Stromal cell of bone marrow (primary cell): ENCODE measurements around the gene INSM1.

Experiments used
- DNase-seq: peaks from one replicate; pipeline ENCODE4 v3.0.0-alpha.2; 2012; ENCODE audit warnings: low read depth

Gene INSM1

DNA sequence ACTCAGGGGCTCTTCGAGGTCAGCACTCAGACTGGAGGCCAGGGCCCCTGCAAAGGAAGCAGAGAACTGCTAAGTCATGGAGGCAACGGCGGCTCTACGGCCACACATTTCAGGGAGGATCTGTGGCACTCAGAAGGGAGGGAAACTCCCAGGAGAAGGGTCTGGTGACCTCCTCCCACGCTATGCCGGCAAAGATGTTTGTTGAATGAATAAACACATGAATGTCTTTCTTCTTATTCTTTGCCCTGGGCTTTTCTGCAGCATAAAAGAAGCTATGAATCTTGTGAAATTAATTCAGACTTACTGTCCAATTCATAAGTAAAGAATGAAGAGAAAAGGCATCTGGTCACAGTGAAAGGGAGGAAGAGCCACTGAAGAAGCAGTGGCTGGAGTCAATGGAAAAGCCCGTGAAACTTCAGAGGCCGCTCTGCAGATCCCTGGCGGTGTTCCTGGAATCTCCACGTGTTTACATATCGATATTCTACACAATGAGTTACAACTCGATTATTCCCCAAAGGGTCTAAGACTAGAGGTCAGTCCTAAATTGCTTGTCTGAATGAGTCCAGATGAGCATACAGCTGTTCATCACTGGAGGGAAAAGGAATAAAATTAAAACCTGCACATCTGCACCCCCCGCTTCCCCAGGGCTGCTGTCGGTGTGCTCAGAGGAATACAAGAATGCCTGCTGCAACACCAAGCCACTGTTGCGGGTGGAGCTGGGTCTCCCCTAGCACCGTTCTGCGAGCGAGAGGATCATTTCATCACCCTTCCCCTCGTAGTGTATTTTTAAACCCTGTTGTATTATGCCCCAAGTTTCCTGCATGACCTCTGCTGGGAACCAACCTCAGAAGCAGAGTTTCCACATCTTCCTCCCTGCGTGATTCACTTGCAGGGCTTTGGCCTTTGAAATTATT, 25.6 kb downstream of the INSM1 start:
- peak; percentile 34 for DNase-seq

DNA sequence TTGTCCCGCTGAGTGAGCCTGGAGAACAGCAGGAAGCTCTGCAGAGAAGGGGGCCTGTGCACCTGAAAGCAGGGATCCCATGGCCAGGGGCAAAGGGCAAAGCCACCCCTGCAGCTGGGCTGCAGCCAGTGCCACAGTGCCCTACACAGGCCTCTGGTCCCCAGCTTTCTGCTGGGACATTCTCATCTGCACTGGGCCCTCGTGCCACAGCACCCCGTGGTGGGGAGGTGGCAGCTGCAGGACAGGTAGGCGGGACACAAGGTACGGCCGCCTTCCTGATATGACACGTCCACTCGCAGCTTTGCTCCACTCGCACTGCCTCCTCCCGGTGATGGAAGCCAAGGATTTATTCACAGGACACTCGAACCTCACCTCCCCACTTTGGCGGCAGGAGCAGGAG, 27.2 kb downstream of the INSM1 start:
- DNase-seq, result no peak

DNA sequence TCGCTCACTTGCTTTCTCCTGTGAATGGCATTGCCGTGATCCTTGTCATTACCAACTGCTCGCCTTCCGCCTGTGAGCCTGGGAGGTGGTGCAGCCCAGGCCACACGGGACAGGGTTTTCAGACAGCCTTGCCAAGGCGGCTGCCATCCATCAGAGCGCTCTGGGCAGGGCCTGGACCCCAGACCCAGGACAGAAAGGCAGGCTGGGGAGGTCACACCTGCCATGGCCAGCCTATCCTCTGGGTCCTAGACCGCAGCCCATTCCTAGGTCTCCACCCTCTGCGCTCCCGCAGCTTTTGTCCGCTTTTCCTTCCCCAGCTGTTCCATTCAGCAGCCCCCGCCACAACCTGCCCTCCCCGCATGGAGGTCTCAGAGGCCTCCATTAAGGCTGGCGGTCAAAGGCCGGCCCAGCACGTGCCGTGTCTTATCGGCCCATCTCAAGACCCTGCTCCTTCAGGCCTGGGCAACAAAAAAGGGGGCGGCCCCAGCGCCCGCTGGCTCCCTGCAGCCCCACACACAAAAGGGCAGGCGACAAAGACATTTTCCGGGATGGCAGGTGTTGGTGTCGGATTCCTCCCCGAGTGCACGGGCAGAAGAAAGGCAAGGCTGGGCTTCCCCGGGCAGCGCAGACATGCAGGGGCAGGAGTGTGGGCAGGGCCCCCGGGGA, 28.1 kb downstream of the INSM1 start:
- no peak for DNase-seq

DNA sequence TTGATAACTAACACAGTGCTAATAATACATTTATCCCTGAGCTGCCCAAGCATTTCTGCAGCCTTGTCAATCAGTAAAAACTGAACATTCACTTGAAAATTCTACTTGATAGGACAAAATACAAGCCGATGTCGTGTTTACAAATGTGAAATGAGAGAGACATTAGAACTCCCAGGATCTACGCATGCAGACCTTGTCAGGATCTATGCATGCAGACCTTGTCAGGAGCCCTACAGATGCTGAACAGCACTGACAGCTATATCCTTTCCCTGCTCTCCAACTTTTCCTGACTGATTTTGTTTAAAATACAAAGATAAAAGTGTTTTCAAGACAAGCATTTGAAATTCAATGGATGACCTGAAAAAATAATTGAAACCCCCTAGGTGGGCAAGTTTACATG, 28.9 kb downstream of the INSM1 start:
- DNase-seq, result no peak

DNA sequence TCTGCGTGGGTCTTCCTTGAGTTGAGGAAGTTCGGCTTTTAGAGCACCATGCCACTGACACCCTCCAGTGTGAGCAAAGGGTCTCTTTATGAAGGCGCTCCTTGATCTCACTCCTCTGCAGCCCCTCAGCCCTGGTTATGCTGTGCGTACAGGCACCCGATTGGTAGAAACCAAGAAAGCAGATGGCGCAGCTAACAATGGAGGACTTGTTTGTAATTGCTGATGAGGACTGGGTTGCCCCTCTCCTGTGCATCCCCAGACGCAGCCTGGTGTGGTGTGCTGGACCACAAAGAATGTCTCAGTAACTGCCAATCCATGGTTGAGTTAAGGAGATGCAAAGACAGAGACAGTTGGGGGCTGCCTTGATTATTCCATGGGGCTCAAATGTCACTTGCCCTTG, 30.2 kb downstream of the INSM1 start:
- no peak for DNase-seq

DNA sequence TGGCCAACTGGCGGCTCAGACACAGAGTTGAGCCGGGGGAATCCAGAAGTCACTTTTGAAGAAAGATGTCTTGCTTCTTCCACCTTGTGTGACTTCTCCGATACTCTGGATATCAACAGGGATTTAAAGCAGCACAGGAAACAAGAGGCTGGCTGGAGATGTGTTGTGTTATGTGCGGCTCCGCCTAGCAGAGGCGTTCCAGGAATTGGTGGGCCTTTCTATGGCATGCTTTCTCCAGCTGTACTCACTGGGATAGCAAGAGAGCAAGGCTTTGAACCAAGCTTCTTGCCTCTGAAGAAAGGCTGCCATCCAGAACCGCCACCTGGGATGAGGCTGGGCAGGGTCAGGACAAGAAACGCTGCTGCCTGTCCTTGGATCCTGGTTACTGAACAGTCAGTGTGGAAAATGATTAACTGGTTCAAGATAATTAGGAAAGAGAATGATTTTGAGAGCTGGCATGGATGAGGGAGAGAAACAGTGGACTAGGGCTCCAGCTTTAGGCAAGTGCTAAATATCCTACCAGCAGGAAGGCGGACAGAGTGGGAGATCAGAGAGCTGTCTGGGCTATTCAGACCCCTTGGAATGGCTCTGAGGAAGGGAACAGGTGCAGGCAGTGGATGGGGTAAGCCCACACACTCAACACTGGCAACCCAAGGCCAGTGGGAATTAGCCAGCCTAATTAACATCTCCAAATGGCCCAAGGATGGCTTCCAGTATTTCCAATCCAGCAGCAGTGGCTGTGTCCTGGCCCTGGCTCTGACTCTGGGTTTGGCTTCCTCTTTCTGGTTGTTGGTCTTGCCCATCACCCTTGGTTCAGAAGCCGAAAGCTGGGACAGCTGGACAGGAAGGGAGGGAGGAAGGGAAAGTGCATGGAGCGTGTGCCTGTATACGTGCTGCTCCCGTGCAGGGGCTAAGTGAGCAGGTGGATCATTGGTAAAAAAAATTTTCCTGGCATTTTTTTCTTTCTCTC, 31.9 kb downstream of the INSM1 start:
- DNase-seq, result no peak

DNA sequence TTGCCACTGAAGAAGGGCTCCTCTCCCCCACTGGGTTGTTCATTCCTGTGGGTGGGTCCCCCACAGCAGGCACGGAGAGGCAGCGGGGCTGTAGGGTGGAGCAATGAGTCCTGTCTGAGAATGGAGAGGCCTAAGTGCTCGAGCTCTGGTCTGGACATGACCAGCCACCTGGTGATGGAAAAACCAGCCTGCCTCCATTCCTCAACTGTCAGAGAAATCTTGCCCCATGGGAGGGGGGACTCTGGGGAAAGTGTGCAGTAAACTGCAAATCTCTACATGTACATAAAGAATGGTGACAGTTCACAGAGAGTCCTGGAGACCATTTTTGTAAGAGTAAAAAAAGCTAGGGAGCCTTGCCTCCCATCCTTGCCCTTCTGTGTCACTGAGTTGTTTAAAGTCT, 34.1 kb downstream of the INSM1 start:
- DNase-seq, result no peak

DNA sequence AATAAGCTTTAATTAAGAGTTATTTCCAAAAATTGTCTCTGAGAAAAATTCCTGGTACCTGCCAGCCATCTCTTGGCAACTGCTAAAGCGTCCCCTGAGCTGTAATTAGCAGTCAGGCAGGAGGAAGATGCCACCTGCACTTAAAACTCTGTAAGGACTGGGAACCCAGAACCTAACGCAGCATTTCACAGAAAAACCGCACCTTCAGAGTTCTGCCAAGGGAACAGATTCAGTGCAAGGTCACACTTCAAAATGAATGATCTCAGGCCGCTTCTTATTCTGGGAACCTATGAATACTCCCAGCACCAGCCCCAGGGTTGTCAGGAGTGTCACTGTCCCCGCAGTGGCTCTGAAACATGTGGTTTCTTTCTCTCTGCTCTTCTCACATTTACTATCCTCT, 36.7 kb downstream of the INSM1 start:
- DNase-seq, result no peak

DNA sequence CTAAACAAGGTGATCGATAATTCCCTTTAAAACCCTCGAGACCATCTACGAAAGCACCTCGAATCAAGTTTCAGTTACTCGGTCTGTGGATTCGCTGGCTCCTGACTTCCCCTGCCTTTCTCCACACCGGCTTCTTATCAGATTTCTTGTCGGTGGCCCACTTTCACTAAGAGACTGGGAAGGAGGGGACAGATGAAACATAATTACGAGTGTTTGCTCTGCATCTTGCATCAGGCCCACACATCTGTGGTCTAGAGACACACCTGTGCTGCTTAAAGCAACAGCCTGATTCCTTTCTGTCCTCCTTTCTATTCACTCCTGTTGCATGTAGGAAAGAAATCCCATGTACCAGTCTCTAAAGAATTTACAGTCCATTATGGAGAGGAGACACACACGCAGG, 37.7 kb downstream of the INSM1 start:
- no peak for DNase-seq

DNA sequence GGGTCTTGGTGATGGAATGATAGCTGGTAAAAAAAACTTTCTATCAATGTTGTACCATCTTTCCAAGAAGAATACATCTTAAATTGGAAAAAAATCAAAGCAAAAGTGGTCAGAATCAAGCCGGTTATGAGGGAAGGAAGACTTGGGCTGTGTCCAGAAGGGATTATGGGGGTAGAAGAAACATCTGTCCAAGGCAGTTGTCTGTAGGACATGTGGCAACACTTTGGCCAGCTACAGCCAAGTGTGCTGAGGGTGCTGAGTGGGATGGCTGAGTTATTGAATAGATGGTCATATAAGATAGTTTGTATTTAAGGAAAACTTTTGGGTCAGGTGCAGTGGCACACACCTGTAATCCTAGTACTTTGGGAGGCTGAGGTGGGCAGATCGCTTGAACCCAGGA, 38.4 kb downstream of the INSM1 start:
- no peak for DNase-seq

DNA sequence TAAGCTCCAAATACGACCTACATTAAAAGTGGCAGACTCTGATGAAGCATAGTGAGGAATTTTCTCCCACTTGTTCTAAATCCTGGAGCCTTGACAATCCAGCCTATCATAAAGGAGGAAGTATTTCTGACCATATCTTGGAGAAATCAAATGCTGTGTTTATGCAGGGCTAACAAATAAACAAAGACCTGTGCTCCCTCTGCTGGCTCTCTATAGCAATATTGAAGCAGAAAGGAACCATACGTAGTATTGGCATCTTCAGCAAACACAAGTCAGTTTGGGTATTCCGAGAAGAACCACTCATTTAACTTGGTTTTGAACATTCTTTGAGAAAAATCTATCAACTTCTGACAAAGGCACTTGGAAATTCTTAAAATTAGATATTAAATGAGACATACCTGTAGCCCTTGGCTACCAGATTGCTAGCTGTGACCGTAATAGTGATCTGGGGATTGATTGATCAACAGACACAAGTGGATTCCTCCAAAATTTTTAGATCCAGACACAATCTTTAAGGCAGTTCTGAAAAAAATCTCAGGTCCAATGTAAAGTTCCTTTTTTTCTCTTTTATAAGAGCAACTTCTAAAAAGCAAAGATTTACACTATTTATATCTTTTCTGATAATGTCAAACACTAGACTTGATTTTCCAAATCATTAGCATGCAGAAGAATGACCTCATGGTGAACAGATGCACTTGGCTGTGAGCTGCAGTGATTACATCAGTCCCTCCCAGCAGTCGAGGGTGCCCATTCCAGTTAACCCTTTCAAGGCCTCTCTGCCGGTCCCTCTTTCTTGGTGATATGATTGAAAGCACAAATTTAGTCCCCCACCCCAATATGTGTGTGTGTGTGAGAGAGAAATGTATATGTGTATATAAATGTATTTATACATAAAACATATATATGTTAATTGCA, 40.2 kb downstream of the INSM1 start:
- DNase-seq, result no peak

DNA sequence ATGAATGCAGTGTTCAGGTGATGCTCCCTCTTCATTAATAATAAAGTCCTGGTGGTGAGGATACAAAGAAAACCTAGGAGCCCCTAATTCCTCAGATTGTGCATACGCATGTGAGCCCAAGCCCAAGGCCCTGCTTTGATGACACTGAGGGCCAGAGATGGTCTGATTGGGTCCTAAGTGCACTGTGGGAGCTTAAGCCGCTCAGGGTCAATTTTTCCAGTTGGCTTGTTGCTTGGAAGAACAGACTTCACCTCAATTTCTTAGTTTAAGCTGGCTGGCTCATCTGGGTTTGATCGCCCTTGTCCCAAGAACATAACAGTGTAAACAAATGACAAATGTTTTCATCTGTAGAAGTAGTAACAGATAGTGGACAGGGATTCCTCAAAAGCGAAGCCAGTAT, 41.4 kb downstream of the INSM1 start:
- DNase-seq, result no peak

DNA sequence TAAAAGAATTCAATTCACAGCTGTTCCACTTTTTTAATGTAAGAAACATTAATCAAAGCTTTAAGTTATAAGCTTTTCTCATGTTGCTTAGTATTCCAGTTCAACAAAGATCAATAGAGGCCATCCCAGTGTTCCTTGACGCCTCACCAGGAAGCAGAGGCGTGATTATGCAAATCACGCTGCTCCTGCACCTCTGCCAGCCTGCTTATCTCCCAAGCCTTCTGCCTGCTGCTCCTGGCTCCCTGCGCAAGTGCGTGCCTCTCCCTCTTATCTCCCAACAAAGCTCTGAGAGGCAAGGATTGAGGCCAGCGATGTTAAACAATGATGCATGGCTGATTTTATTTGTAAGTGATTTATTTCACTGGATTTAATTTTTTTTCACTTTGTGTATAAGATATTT, 42.8 kb downstream of the INSM1 start:
- no peak for DNase-seq

DNA sequence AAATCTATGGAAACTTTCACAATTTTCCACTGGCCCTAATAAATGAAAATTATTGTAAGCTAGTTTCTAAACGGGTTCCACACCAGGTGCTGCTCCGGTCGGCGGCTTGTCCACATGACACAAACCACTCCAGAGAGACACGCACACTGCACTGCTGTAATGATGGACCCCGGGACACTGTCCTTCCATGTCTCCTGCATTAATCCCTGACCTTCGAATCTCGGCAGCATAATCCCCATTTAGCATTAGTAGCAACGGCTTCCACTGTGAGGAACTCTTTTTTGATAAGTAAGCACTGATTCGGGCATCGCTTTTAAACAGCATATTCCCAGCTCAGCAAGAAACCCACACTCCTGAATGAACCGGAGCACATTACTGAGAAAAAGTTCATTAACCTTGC, 43.5 kb downstream of the INSM1 start:
- no peak for DNase-seq

DNA sequence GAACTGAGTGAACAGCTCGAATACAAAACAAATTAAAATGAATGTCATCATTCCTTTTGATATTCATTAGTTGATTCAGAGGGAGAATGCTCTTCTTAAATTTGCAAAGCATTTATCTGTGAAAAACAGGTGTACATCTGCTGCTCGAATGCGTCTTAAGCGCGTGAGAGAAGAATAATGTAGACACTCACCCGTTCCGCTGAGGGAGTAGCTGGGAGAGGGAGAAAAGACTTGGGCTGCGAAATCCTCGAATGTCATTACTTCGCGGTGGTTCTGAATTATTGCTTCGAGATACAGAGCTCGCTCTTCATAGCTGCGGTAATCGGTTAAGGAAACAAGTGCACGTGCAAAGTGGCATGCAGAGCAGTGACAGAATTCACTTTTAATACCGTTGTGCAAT, 43.9 kb downstream of the INSM1 start:
- no peak for DNase-seq

DNA sequence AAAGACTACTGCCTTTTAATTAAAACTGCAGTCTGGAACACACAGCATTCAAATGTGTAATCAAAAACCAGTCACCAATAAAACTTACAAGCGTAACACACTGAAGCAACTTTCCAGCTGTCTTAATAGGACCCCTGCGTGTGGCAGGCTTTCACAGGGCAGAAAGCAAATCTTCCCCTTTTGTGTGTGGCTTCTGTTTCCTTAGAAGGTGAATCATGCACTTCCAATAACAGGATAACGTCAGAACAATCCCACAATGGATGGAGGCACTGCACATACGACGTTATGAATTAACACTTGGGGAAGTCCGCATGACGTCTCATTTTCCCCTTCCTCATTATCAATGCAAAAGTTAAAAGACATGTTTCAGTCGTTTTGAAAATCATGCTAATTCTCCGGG, 44.8 kb downstream of the INSM1 start:
- DNase-seq, result no peak

DNA sequence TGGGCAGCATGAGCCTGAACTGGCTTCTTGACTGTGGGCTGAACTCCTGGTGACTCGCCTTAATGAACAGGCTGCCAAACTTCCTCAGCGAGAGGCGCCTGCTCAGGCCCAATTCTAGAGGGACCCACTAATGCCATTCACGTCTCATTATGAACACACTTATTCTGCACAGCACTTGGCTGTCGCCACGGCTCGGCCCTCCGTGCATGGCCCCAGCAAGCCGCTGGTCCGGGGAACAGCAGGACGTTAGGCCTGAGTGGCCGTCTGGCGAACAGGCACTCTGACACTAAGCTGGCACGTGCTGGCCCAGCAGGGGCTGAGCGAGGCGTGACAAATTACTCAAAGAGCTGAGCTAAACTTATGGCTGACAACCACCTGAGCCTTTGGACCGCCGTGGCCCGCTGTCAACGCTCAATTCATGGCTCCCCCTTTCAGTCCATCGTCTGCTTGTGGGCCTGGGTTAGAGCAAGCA, 45.9 kb downstream of the INSM1 start:
- no peak for DNase-seq

DNA sequence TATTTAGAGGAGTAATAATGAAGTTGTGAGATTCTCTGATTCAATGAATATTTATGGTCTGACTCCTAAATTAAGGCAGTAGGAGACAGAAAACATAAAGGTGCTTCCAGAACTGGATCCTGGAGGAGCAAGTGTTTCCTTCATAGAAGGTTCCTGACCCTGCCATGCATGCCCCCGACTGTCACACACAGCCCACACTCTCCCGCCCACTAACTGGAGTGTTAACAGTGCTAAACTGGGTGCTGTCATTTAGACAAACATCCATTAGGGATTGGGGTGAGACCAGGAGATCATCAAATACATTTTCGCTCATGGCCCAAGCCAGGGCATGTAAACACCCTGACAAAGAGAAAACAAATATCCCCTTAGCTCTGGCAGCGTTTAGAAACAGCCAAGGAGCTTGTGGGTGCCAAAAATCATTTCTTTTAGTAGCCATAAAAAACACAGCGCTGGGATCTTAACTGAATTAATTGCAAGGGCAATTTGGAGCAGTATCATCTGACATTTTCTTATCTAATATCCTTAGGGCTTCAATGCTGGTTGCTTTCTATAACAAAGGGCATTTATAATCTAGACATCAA, 46.8 kb downstream of the INSM1 start:
- no peak for DNase-seq

DNA sequence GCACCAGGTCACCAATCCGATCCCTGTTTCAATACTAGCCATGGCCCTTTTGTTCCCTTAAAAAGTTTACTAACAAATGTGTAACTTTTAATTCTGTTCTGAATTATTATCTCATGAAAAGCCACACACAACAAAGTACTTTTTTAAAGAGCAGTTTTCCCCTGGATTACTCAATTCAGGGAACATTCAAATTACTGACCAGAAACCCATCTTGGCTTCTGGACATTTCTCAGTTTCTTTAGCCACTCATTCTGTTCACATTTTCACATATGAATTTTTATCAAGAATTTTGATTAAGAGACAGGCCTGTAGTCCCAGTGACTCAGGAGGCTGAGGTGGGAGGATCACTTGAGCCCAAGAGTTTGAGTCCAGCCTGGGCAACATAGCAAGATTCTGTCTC, 47.4 kb downstream of the INSM1 start:
- DNase-seq, result no peak

DNA sequence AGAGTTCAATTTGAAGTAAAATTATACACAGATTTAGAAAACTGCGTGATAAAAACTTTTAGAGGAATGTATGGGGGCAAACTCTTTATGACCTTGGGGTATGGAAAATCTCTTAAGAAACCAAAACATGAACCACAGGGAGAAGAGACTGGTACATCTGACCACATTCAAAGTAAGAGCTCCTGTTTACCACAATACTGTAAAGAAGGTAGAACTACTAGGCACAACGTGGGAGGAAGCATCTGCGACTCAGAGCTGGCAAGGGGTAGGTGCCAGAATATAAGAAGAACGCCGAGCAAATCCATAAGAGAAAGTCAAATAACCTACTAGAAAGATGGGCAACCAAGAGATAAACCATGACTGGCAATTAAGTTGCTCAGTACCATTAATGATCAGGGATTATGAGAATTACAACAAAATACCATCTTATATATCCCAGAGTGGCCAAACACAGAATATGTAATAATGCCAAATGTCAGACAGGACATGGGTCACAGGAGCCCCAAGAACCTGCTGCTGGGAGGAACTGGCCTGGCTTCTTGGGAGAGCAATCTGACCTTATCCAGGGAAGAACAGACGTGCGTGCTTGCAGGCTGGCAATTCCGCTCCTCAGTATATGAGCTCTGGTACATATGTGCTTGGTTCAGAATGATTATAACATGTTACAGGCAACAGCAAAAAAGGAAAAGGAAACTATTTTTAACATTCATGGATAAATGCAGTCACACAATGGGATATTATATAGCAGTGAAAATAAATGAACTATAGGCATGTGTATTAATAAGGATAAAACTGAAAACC, 50.2 kb downstream of the INSM1 start:
- no peak for DNase-seq
